Stimulated activated CD4-positive, alpha-beta T cell treated with anti-CD3 and anti-CD28 coated beads, Interleukin-4, amount 100 ng/mL, for 4 hours (primary cell): ENCODE results near the gene FSTL4.

Source experiments
- DNase-seq, 2 experiments: peaks; one replicate each; pipeline ENCODE4 v3.0.0-alpha.2; 2020

Gene FSTL4

GRCh38 chr5:133251296-133252132 is 360.8 kb downstream of the FSTL4 start:
- no peak for DNase-seq

DNA sequence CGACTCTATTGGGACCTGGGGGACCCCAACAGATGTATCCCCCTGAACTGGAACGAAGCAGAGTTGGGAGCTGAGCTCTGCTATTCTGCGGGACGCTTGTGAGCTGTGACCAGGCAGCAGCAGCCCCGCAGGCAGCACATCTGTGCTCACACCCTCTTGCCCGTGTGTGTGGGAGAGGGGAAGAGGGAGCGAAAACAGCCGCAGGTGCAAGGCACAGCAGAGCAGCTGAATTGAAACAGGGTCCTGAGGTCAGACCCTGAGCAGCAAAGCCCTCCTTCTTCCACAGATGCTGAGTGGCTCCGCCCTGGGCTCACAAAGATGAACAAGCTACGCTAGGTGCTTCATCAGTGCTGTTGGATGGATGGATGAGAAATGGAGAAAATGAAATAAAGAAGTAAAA is 361.8 kb downstream of the FSTL4 start:
- no peak for DNase-seq

GRCh38 chr5:133249593-133249992 is 362.7 kb downstream of the FSTL4 start:
- no peak for DNase-seq

GRCh38 chr5:133247881-133248624 is 364.3 kb downstream of the FSTL4 start:
- DNase-seq: no peak

DNA sequence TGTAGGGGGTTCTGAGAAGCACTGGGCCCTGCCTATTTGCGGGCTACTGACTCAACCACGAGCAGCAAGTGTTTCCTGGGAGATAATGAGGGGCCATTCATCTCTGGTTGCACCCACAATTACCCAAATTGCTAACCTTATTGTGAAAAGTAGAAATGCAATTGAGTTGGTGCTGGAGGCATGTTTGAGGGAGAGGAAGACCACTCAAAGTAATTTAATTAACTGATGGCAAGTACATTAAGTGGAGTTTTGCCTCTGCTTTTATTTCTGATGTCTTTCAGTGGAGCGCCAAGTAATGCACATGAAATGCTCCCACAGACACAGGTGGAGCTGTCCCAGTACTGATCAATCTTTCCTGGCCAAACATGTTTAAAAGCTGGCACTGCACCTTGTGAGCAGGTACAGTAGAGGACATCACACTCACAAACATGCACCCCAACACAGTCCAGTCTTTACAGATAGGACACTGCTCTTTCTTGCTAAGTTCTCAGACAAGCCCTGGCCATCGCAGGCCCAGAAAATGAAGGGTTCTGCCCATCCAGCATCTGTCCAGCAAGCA is 365.1 kb downstream of the FSTL4 start:
- no peak for DNase-seq

- no peak for DNase-seq
Measured at GRCh38 chr5:133246376-133247150, 365.8 kb downstream of the FSTL4 start.

DNA sequence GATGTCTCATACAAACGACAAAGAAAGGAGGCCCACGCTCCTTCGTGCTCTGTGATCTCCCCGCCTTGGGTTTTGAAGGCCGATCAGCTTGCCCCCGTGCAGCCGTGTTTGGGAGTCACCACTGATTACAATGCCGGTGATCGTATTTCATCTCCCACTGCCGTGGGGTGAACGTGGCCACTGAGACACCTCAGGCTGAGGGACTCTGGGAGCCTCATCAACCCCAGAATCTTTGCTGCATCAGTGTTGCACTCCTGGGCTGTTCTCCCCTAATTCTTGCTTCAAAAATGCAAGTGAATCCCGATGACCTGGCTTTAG is 366.3 kb downstream of the FSTL4 start:
- no peak for DNase-seq

DNA sequence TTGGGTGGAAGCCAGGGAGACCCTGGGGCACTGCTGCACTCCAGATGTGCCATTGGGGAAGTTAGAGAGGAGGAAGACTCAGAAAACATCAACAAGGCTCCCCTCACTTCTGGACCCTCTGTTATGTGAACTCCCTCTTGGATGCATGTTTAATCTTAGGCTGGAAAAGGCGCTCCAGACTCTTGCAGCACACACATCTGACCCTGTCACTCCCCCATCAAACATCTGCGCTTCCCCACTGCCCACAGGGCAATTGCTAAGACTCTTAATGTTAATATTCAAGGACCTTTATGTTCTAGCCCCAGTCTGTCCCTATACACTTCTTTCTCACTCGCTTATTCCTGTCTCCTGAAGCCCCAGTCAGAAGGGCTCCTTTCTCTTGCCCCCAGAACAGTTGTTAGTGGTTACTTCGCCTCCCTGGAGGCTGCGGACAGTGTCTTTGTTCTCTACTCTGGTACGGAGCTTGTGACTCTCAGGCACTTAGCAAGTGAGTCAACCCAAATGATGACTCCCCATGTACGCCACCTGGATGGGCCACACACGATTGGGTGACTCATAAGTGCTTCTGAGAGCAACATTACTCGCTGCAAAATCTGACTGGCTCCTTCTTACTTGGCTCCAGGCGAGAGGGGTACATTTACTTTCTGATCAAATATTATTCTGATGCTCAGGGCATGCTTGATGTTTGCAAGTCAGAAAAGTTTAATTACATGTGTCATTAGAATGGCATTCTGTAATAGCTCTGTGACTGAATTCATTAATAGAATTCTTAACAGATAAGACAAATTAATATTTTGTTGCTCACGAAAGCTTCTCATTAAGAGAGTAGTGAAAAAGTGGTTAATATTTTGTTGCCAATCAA is 366.9 kb downstream of the FSTL4 start:
- DNase-seq: peak; percentile 6 to 32

DNA sequence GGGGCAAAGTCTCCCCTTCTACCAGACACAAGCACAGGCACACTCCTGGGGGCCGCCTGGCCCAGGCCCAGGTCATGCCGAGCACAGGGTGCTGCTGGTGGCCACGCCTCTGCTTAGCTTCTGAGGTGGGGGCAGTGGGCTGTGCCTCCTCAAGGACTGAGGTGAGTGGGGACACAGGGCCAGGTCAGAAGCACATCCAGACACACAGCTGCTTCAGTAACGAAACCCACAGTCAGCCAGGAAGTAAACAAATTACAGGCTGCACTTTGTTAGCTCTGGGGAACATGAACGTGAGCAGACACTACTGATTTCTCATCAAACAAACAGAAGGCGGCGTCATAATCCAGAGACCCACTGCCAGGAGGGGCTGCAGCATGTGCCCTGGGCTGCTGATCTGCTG is 368.1 kb downstream of the FSTL4 start:
- DNase-seq: no peak

- no peak for DNase-seq
Measured at GRCh38 chr5:133243196-133243595, 369.1 kb downstream of the FSTL4 start.

- no peak for DNase-seq
Measured at GRCh38 chr5:133242221-133242835, 370.0 kb downstream of the FSTL4 start.

GRCh38 chr5:133241179-133242092 is 370.9 kb downstream of the FSTL4 start:
- no peak for DNase-seq

DNA sequence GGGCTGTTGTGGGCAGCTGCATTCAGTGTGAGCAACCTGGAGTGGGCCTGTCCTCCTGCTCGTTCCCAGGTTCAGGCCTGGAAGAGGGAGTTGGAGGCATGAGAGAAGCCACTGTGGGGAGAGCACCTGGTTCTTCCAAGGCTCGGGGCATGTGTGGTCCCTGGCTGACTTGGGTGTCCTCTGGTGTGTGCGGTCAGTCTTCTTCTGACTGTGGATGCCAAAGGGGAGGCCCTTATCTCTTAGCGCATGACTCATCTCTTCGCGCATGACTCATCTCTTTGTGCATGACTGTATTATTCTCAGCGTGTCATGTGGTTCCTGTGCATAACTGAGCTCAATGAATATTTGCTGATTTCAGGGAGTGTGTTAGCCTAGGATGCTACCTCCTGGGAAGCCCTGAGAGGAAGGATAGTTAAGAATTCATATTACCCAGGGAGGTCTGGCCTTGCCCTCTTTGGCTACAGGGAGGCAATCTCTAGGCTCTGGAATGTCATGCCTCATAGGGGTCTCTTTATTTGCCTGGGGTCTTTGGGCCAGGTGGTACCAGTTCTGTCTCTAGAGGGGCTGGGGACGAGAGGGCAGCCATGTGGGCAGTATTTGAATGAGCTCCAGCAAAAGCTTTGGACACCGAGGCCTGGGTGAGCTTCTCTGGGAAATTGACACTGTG is 371.8 kb downstream of the FSTL4 start:
- DNase-seq: peak in 1 of 2 experiments; percentile 6

- no peak for DNase-seq
Measured at GRCh38 chr5:133238426-133239205, 373.7 kb downstream of the FSTL4 start.

DNA sequence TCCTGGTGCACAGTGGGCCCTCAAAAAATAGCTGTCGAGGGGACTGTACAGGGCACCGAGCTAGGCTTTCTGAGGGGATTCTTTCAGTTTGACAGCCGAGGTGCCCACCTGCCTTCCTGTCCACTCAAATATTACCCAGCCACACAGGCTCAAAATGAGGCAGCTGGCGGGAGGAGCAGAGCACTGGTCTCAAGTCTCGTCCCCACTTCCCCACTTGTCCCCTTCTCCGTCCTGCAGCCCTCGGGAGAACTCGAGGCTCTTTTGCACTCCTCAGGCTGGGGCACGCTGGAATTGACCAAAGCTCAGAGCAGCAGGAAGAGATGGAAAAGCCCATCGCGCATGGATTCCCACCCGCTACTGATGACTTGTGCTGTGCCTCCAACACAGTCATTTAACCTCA is 375.4 kb downstream of the FSTL4 start:
- no peak for DNase-seq

- DNase-seq: no peak
Measured at GRCh38 chr5:133236541-133236951, 375.8 kb downstream of the FSTL4 start.

GRCh38 chr5:133235696-133236426 is 376.5 kb downstream of the FSTL4 start:
- DNase-seq: no peak

GRCh38 chr5:133234911-133235310 is 377.4 kb downstream of the FSTL4 start:
- DNase-seq: no peak

DNA sequence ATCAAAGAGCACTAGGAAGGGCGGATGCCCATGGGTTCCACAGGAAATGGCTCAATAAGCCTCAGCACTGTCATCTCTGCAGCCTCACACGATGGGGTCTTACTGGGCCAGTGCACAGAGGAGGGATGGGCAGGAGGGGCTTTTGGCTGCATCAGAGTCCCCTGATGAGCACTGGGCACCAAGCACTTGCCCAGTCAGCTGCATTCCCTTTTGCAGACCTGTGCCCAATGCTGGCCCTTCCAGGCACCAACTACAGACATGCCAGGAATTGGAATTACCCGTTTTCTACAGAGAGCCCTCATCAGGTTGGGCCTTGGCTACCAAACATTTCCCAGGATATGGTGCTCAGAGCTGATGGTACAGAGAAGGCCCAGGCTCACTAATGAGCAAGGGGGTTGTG is 378.1 kb downstream of the FSTL4 start:
- DNase-seq: no peak
